Common myeloid progenitor, CD34-positive (primary cell): ENCODE data around the gene EPSTI1.
A peak's percentile ranks its signal among the peaks of the same experiment; 100 is the strongest.
"Not testable (repeated sequence)": the region's sequence is repeated elsewhere in the genome, so short reads cannot be mapped to it uniquely, and the experiment has no call there.

Experiments
- CTCF ChIA-PET: fragments of 350-600 bp; sonication (Branson Sonifier 250); formaldehyde crosslinking; loops from one replicate; lab custom pipeline; 2021; ENCODE audit warnings: antibody characterized with exemption; lab: Charles Lee
- POLR2A ChIA-PET: fragments of 350-600 bp; sonication (Branson Sonifier 250); formaldehyde crosslinking; loops from one replicate; lab custom pipeline; 2021; ENCODE audit warnings: antibody characterized with exemption; lab: Charles Lee
- DNase-seq, 3 donors: peaks; one replicate each; pipeline versions ENCODE4 v3.0.0 to v3.0.0-alpha.2; 2013
- H3K27ac ChIP-seq, 2 experiments: 1 replicate in 1 of 2; 2 replicates in 1 of 2; pipeline ENCODE4 v1.7.0; 2013; ENCODE audit warnings: inconsistent platforms in 2 of 2, low read length in 2 of 2, mild to moderate bottlenecking in 2 of 2, low read depth in 1 of 2, moderate library complexity in 1 of 2; ENCODE audit not compliant: severe bottlenecking in 2 of 2, insufficient read depth in 1 of 2, poor library complexity in 1 of 2
- H3K27me3 ChIP-seq, 5 experiments: replicated peaks in 2 of 5; 1 replicate in 3 of 5; 2 replicates in 2 of 5; pipeline versions ENCODE4 v1.6.1 to v1.7.0; 2013; ENCODE audit warnings: low read length in 4 of 5, mild to moderate bottlenecking in 2 of 5, moderate library complexity in 2 of 5, inconsistent platforms in 1 of 5; ENCODE audit not compliant: insufficient read depth in 5 of 5, control insufficient read depth in 4 of 5
- H3K36me3 ChIP-seq, 4 experiments: 1 replicate in 2 of 4; 2 replicates in 2 of 4; pipeline versions ENCODE4 v1.6.1 to v1.7.0; 2013; ENCODE audit warnings: low read length in 3 of 4, control low read depth in 1 of 4, mild to moderate bottlenecking in 1 of 4; ENCODE audit not compliant: control insufficient read depth in 4 of 4, insufficient read depth in 4 of 4
- H3K4me1 ChIP-seq, 4 experiments: 1 replicate in 3 of 4; 2 replicates in 1 of 4; pipeline versions ENCODE4 v1.6.1 to v1.7.1; 2013; ENCODE audit warnings: low read length in 3 of 4, mild to moderate bottlenecking in 3 of 4, control low read depth in 1 of 4, inconsistent platforms in 1 of 4, moderate library complexity in 1 of 4; ENCODE audit not compliant: control insufficient read depth in 4 of 4, insufficient read depth in 4 of 4; ENCODE audit errors: control extremely low read depth in 1 of 4
- H3K4me3 ChIP-seq, 7 experiments: 1 replicate in 4 of 7; 2 replicates in 3 of 7; pipeline versions ENCODE4 v1.5.1 to v1.7.0; 2013; ENCODE audit warnings: mild to moderate bottlenecking in 7 of 7, low read length in 6 of 7, moderate library complexity in 6 of 7, inconsistent platforms in 2 of 7, low read depth in 2 of 7, control low read depth in 1 of 7; ENCODE audit not compliant: insufficient read depth in 4 of 7, control insufficient read depth in 1 of 7; ENCODE audit errors: extremely low read depth in 1 of 7
- H3K9me3 ChIP-seq, 5 experiments: 1 replicate in 4 of 5; 2 replicates in 1 of 5; pipeline versions ENCODE4 v1.6.1 to v1.7.1; 2013; ENCODE audit warnings: low read length in 4 of 5, mild to moderate bottlenecking in 2 of 5, inconsistent platforms in 1 of 5, low read depth in 1 of 5, moderate library complexity in 1 of 5; ENCODE audit not compliant: control insufficient read depth in 4 of 5, insufficient read depth in 2 of 5; ENCODE audit errors: control extremely low read depth in 1 of 5
- WGBS: methylation state at CpG from one replicate; pipeline ENCODE4 v1.1.5; 2013; ENCODE audit not compliant: insufficient coverage; 5-methylcytosine and 5-hydroxymethylcytosine counted together

Gene EPSTI1

GRCh38 chr13:42999491-42999890, 7.5 kb upstream of the EPSTI1 start:
- POLR2A ChIA-PET, result no interaction called here
- CTCF ChIA-PET, result no interaction called here

GRCh38 chr13:42997381-42997780, 5.3 kb upstream of the EPSTI1 start:
- ChIA-PET CTCF (interaction anchor here (0.8 to 1.3 kb wide), 2 partner anchors 10 to 19 kb away, joined by 3 to 4 read pairs; no protein-coding TSS in a partner anchor), POLR2A (no interaction called here)
- no peaks in the 10 kb centered on the region for H3K9me3 ChIP-seq
- 100% methylated on average over 1 of the region's 2 CpGs for whole genome bisulfite sequencing
- no peak overlapping the region for H3K4me3 ChIP-seq
- no peak for DNase-seq
- H3K27ac ChIP-seq, result no peak overlapping the region
- no peaks in the 10 kb centered on the region for H3K36me3 ChIP-seq
- peaks cover 2 to 16% (median 10%) of the 10 kb centered on the region in 4 experiments for H3K4me1 ChIP-seq
- H3K27me3 ChIP-seq, result no peaks in the 10 kb centered on the region

More at GRCh38 chr13:42999491-42999890, 7.5 kb upstream of the EPSTI1 start:
- Histone ChIP-seq H3K27ac (no peak overlapping the region), H3K27me3 (no peaks in the 10 kb centered on the region), H3K36me3 (no peaks in the 10 kb centered on the region), H3K4me1 (peaks cover 2 to 10% (median 5%) of the 10 kb centered on the region in 4 experiments), H3K4me3 (no peak overlapping the region), H3K9me3 (no peaks in the 10 kb centered on the region)
- 100% methylated on average over 2 of the region's 2 CpGs for WGBS
- no peak for DNase-seq

GRCh38 chr13:42996584-42996983, 4.5 kb upstream of the EPSTI1 start:
- DNase-seq, result peak in 2 of 3 donors; percentile 15 to 29
- Histone ChIP-seq H3K4me1 (peaks cover 2 to 21% (median 15%) of the 10 kb centered on the region in 4 experiments), H3K4me3 (no peak overlapping the region), H3K9me3 (no peaks in the 10 kb centered on the region), H3K36me3 (no peaks in the 10 kb centered on the region), H3K27me3 (no peaks in the 10 kb centered on the region), H3K27ac (no peak overlapping the region)
- 93% methylated on average over 3 of the region's 3 CpGs for WGBS
- CTCF ChIA-PET, result no interaction called here
- POLR2A ChIA-PET, result no interaction called here

GRCh38 chr13:42994878-42995277, 2.8 kb upstream of the EPSTI1 start:
- ChIA-PET POLR2A (interaction anchor here (0.7 kb wide), 1 partner anchor 468 kb away, joined by 3 read pairs; no protein-coding TSS in a partner anchor), CTCF (interaction anchor here (0.7 to 0.8 kb wide), 2 partner anchors 13 to 23 kb away, joined by 3 read pairs; no protein-coding TSS in a partner anchor)
- no CpG with 5 or more reads among the region's 1 CpG for WGBS

GRCh38 chr13:42992764-42993122, 702 bp upstream of the EPSTI1 start:
- 0% methylated on average over 1 of the region's 4 CpGs for WGBS
- peaks cover 16 to 30% (median 21%) of the 10 kb centered on the region in 4 experiments for H3K4me1 ChIP-seq
- peak overlapping the region; percentile 73 to 95 for H3K27ac ChIP-seq
- H3K27me3 ChIP-seq, result no peaks in the 10 kb centered on the region
- ChIA-PET POLR2A (interaction anchor here (0.6 kb wide), 1 partner anchor 886 kb away, joined by 3 read pairs; no protein-coding TSS in a partner anchor), CTCF (interaction anchor here (0.6 to 2.3 kb wide), 7 partner anchors 10 to 248 kb away, joined by 3 to 17 read pairs (median 4); no protein-coding TSS in a partner anchor)
- DNase-seq, result no peak
- H3K9me3 ChIP-seq, result no peaks in the 10 kb centered on the region
- no peaks in the 10 kb centered on the region for H3K36me3 ChIP-seq
- H3K4me3 ChIP-seq, result peak overlapping the region in 6 of 7 experiments; percentile 64 to 87 (median 81)

More at GRCh38 chr13:42994878-42995277, 2.8 kb upstream of the EPSTI1 start:
- no peak for DNase-seq
- no peaks in the 10 kb centered on the region for H3K27me3 ChIP-seq
- H3K27ac ChIP-seq, result no peak overlapping the region
- H3K36me3 ChIP-seq, result no peaks in the 10 kb centered on the region
- peaks cover 12 to 28% (median 21%) of the 10 kb centered on the region in 4 experiments for H3K4me1 ChIP-seq
- H3K4me3 ChIP-seq, result no peak overlapping the region
- no peaks in the 10 kb centered on the region for H3K9me3 ChIP-seq

- not testable (repeated sequence) for H3K9me3 ChIP-seq, H3K27me3 ChIP-seq, DNase-seq, H3K36me3 ChIP-seq
- CTCF ChIA-PET, result interaction anchor here (0.6 to 4.1 kb wide), 7 partner anchors 9 to 23 kb away, joined by 3 to 22 read pairs (median 3); no protein-coding TSS in a partner anchor
- Histone ChIP-seq H3K4me3 (peak overlapping the region; percentile 64 to 87 (median 82)), H3K27ac (peak overlapping the region; percentile 73 to 95), H3K4me1 (peaks cover 16 to 30% (median 21%) of the 10 kb centered on the region in 4 experiments)
- 68% methylated on average over 11 of the region's 15 CpGs for WGBS
- POLR2A ChIA-PET, result interaction anchor here (1.0 to 1.1 kb wide), 2 partner anchors 32 to 57 kb away, joined by 3 to 4 read pairs; partner anchors contain the start of gene DNAJC15
Measured at GRCh38 chr13:42991233-42991897, 676 bp downstream of the EPSTI1 start.
